GM12878 (cell line): Measurements from ENCODE around the gene OTUD6A. TPM values are rescaled to one million over a fixed set of nuclear protein-coding genes. Genes with fewer than 3 reads are reported as not detected.

ENCODE experiments used
- ATAC-seq: fragments of 200-7000 bp; cut with Tn5 transposase; 3 replicates; pipeline ENCODE4 v1.9.1; 2020; ENCODE audit warnings: mild to moderate bottlenecking, moderate library complexity
- BruUV-seq: library from RNA; stranded (reverse); fragments of 400-500 nt; replicated peaks from 2 replicates; lab custom pipeline; 2021; lab: Mats Ljungman, UMichigan
- CTCF ChIA-PET: fragments of 300-600 bp; sonication (Branson Sonifier 250); formaldehyde crosslinking; extraction: SDS; loops from one replicate; lab custom pipeline; 2021; ENCODE audit warnings: inconsistent platforms; lab: Yijun Ruan, JAX
- POLR2A ChIA-PET: fragments of 350-600 bp; formaldehyde crosslinking; extraction: SDS; loops from one replicate; lab custom pipeline; 2021; ENCODE audit warnings: inconsistent platforms; lab: Charles Lee
- RAD21 ChIA-PET: fragments of 300-600 bp; sonication (Branson Sonifier 250); formaldehyde crosslinking; loops from one replicate; lab custom pipeline; 2023; ENCODE audit warnings: antibody characterized with exemption; ENCODE audit not compliant: unreplicated experiment; lab: Charles Lee
- SMC1A ChIA-PET: fragments of 300-600 bp; sonication (Branson Sonifier 250); formaldehyde crosslinking; loops from one replicate; lab custom pipeline; 2023; ENCODE audit not compliant: unreplicated experiment, uncharacterized antibody; lab: Charles Lee
- DNase-seq: peaks from one replicate; pipeline ENCODE4 v3.0.0-alpha.2; 2011; ENCODE audit warnings: low read depth, low spot score
- FAIRE-seq: peaks from 3 replicates; lab custom pipeline; 2011; peaks lifted over from hg19 to GRCh38; lab: Jason Lieb, UNC
- H2AFZ ChIP-seq: 2 replicates; pipeline ENCODE4 v1.6.0; 2011; ENCODE audit warnings: low read depth, low read length, control low read depth; ENCODE audit not compliant: control insufficient read depth
- H3K27ac ChIP-seq: 2 replicates; pipeline ENCODE4 v1.5.1; 2011; ENCODE audit warnings: control low read depth; ENCODE audit not compliant: control insufficient read depth, insufficient read depth
- H3K27me3 ChIP-seq, 2 experiments: replicated peaks in 1 of 2; 2 replicates each; pipeline versions ENCODE4 v1.6.0 to v1.6.1; 2011; ENCODE audit warnings: low read length in 1 of 2; ENCODE audit not compliant: control insufficient read depth in 2 of 2, insufficient read depth in 2 of 2
- H3K36me3 ChIP-seq, 2 experiments: 2 replicates each; pipeline ENCODE4 v1.5.1; 2011; ENCODE audit warnings: low read length in 1 of 2; ENCODE audit not compliant: control insufficient read depth in 2 of 2, insufficient read depth in 2 of 2
- H3K4me1 ChIP-seq: 2 replicates; pipeline ENCODE4 v1.6.1; 2011; ENCODE audit warnings: mild to moderate bottlenecking, low read length, moderate library complexity, mixed read lengths; ENCODE audit not compliant: control insufficient read depth, insufficient read depth
- H3K4me2 ChIP-seq: 2 replicates; pipeline ENCODE4 v1.6.0; 2011; ENCODE audit warnings: control low read depth; ENCODE audit not compliant: control insufficient read depth, insufficient read depth
- H3K4me3 ChIP-seq: fragments of 200-600 bp; sonication (generic); 2 replicates; pipeline ENCODE4 v1.5.1; 2016
- H3K79me2 ChIP-seq: 2 replicates; pipeline ENCODE4 v1.6.0; 2011; ENCODE audit warnings: low read length; ENCODE audit not compliant: control insufficient read depth, insufficient read depth
- H3K9ac ChIP-seq: 2 replicates; pipeline ENCODE4 v1.8.0; 2011; ENCODE audit warnings: low read length, control low read depth, mixed read lengths; ENCODE audit not compliant: control insufficient read depth, insufficient read depth
- H3K9me3 ChIP-seq: replicated peaks from 3 replicates; pipeline ENCODE4 v1.5.1; 2011; ENCODE audit warnings: mild to moderate bottlenecking, low read length; ENCODE audit not compliant: control insufficient read depth, insufficient read depth
- H4K20me1 ChIP-seq: 2 replicates; pipeline ENCODE4 v1.6.0; 2011; ENCODE audit not compliant: control insufficient read depth, insufficient read depth
- CHD2 ChIP-seq: IDR thresholded peaks from 2 replicates; pipeline ENCODE4 v1.6.1; 2011; ENCODE audit warnings: low read depth, low read length, improper control_type of control experiment, borderline replicate concordance
- CHD4 ChIP-seq: fragments of 200-600 bp; sonication (generic); IDR thresholded peaks from 2 replicates; pipeline ENCODE4 v1.6.1; 2016; ENCODE audit warnings: mild to moderate bottlenecking
- CREB1 ChIP-seq: IDR thresholded peaks from 2 replicates; pipeline ENCODE4 v1.6.1; 2012; ENCODE audit warnings: low read depth, mild to moderate bottlenecking, inconsistent platforms
- HDAC6 ChIP-seq: fragments of 200-600 bp; sonication (generic); IDR thresholded peaks from one replicate; pipeline ENCODE4 v1.8.0; 2017; ENCODE audit warnings: antibody characterized with exemption; ENCODE audit not compliant: unreplicated experiment
- JUNB ChIP-seq: IDR thresholded peaks from 2 replicates; pipeline ENCODE4 v1.6.1; 2016; ENCODE audit warnings: antibody characterized with exemption, mild to moderate bottlenecking
- MYB ChIP-seq: fragments of 150-350 bp; IDR thresholded peaks from 2 replicates; pipeline ENCODE4 v1.6.1; 2014; ENCODE audit warnings: mild to moderate bottlenecking, low read depth, low read length, borderline replicate concordance
- RAD21 ChIP-seq: IDR thresholded peaks from 2 replicates; pipeline ENCODE4 v1.6.1; 2011; ENCODE audit warnings: mild to moderate bottlenecking, low read depth, low read length, moderate library complexity; ENCODE audit not compliant: insufficient read depth
- RBBP5 ChIP-seq: fragments of 200-600 bp; sonication (generic); conservative IDR thresholded peaks from 2 replicates; pipeline ENCODE4 v1.6.1; 2016
- SMAD1 ChIP-seq: fragments of 450-650 bp; IDR thresholded peaks from 2 replicates; pipeline ENCODE4 v1.6.1; 2018; ENCODE audit warnings: mild to moderate bottlenecking, low read depth; ENCODE audit not compliant: partially characterized antibody
- SMC3 ChIP-seq: IDR thresholded peaks from 2 replicates; pipeline ENCODE4 v1.6.1; 2011; ENCODE audit warnings: low read length, improper control_type of control experiment, borderline replicate concordance
- TCF7 ChIP-seq: IDR thresholded peaks from 2 replicates; pipeline ENCODE4 v1.6.1; 2014; ENCODE audit warnings: antibody characterized with exemption, borderline replicate concordance
- YY1 ChIP-seq: IDR thresholded peaks from 2 replicates; pipeline ENCODE4 v1.6.1; 2011; ENCODE audit warnings: low read depth, mild to moderate bottlenecking, low read length
- ZNF207 ChIP-seq: fragments of 450-650 bp; IDR thresholded peaks from 2 replicates; pipeline ENCODE4 v1.6.1; 2014; ENCODE audit warnings: antibody characterized with exemption, mild to moderate bottlenecking, borderline replicate concordance
- WGBS: methylation state at CpG from one replicate; pipeline ENCODE4 v1.1.6; 2016; ENCODE audit warnings: low lambda C conversion rate; ENCODE audit not compliant: insufficient replicate concordance, insufficient coverage; ENCODE audit errors: missing lambda C conversion rate; 5-methylcytosine and 5-hydroxymethylcytosine counted together
- in situ Hi-C: fragments of 300-500 bp; cut with MboI; formaldehyde crosslinking; loops from 9 replicates; pipeline ENCODE4 v1.14.3; 2018; ENCODE audit warnings: mixed read lengths
- intact Hi-C: fragments of 100-400 bp; cut with micrococcal nuclease; formaldehyde crosslinking; loops from one replicate; pipeline ENCODE4 v1.14.2; 2022; ENCODE audit not compliant: unreplicated experiment
- polyA plus RNA-seq, 11 experiments: library from polyadenylated mRNA; depleted of rRNA in 4 of 11; unstranded in 6 of 11; stranded (reverse) in 5 of 11; fragments of >200 nt; fragmentation: Nextera tagmentation in 4 of 11; fragmentation: Illumina TruSeq in 1 of 11; extraction: Ambion mirVana in 4 of 11; extraction: Trizol in 1 of 11; gene quantifications; 1 replicate in 1 of 11; 2 replicates in 10 of 11; pipeline versions ENCODE4 v1.2.1 to v1.2.3, GENCODE V29; 2011 to 2016; ENCODE audit warnings: inconsistent platforms in 2 of 11, missing spikeins in 2 of 11, low read depth in 1 of 11
- total RNA-seq, 4 experiments: library from RNA; depleted of rRNA in 3 of 4; stranded (reverse); fragments of >200 nt in 3 of 4; fragmentation: Illumina TruSeq in 1 of 4; extraction: Trizol in 1 of 4; gene quantifications; 2 replicates each; pipeline versions ENCODE4 v1.2.1 to v1.2.3, GENCODE V29; 2013 to 2021
- TF ChIP-seq, protein P1 (sequence below): IDR thresholded peaks from 2 replicates; pipeline ENCODE4 v1.6.1; 2012; ENCODE audit warnings: low read depth, low read length, improper control_type of control experiment
- TF ChIP-seq, protein P2 (sequence below), 3 experiments: IDR thresholded peaks in 2 of 3; conservative IDR thresholded peaks in 1 of 3; 2 replicates each; pipeline ENCODE4 v1.5.1; 2011; ENCODE audit warnings: low read depth in 3 of 3, low read length in 3 of 3, mild to moderate bottlenecking in 3 of 3, control low read depth in 2 of 3, moderate library complexity in 2 of 3, inconsistent platforms in 1 of 3, mixed read lengths in 1 of 3; ENCODE audit not compliant: control insufficient read depth in 2 of 3, insufficient read depth in 1 of 3; ENCODE audit errors: extremely low read depth in 1 of 3
- TF ChIP-seq, protein P3 (sequence below): fragments of 450-650 bp; IDR thresholded peaks from 2 replicates; pipeline ENCODE4 v1.6.1; 2017; ENCODE audit warnings: antibody characterized with exemption, mild to moderate bottlenecking, moderate library complexity

The OTUD6A gene
- total and polyA plus RNA-seq, 10 of the 15 experiments (the other 5 are each of a cell fraction or from before 2014, with no cell fraction given): not detected

DNA sequence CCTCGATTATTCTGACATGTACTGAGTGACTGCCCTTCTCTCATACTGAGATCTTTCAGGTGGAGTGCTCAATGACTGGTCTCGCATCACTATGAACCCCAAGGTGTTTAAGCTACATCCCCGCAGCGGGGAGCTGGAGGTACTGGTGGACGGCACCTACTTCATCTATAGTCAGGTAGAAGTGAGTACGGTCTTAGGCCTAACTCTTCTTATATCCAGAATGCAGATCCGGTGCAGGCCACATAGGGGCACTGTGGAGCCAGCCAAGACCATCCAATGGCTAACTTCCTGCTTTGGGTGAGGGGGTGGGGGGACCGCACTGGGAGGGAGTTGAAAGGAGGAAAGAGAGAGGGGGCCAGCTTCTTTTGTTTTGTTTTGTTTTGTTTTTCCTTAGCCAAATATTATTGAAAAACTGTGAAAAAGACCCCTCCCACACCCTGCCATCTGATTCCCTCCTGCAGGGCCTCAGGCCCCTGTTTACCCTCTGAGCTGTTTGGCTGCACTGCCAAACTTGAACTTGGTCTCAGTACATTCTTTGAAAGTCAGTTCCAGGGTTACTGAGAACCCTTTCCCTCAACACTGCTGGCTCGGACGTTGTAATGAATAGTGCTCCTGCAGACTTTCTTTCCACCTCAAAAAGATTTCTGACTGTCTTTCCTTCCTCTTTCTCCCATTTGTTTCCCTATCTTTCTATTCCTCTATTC lies 28.8 kb upstream of the OTUD6A start:
- Histone ChIP-seq H3K36me3 (no peaks in the 10 kb centered on the region), H2AFZ (no peak overlapping the region; the same call in 1 of the 2 replicates), H3K9ac (no peak overlapping the region), H4K20me1 (no peaks in the 10 kb centered on the region), H3K4me3 (no peak overlapping the region), H3K4me1 (no peaks in the 10 kb centered on the region), H3K27ac (no peak overlapping the region), H3K27me3 (no peaks in the 10 kb centered on the region), H3K9me3 (no peaks in the 10 kb centered on the region), H3K4me2 (no peak overlapping the region), H3K79me2 (no peaks in the 10 kb centered on the region)
- ATAC-seq (peak; percentile 85), DNase-seq (no peak), FAIRE-seq (no peak)
- 23% methylated on average over 10 of the region's 10 CpGs for WGBS
- ChIA-PET CTCF (interaction anchor here (0.7 to 7.0 kb wide), 9 partner anchors 8 to 631 kb away, joined by 3 to 66 read pairs (median 4); partner anchors contain the start of gene IGBP1), RAD21 (interaction anchor here (1.0 to 1.2 kb wide), 3 partner anchors 63 to 400 kb away, joined by 3 read pairs; no protein-coding TSS in a partner anchor), SMC1A (interaction anchor here (1.2 to 2.8 kb wide), 3 partner anchors 8 to 64 kb away, joined by 4 to 16 read pairs (median 4); no protein-coding TSS in a partner anchor), POLR2A (no interaction called here)
- peak; percentile 39; the same call in 1 of the 2 replicates for TF ChIP-seq SMC3
- no peak for TF ChIP-seq SMAD1
- no peak for TF ChIP-seq ZNF207
- TF ChIP-seq, protein P1, sequence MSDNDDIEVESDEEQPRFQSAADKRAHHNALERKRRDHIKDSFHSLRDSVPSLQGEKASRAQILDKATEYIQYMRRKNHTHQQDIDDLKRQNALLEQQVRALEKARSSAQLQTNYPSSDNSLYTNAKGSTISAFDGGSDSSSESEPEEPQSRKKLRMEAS: no peak
- TF ChIP-seq CHD2: no peak
- TF ChIP-seq JUNB: no peak
- no peak for TF ChIP-seq CHD4
- TF ChIP-seq RBBP5: no peak
- peak; percentile 53; the same call in 1 of the 2 replicates for TF ChIP-seq YY1
- TF ChIP-seq RAD21: peak; percentile 57
- no peak for TF ChIP-seq MYB
- TF ChIP-seq, protein P2, sequence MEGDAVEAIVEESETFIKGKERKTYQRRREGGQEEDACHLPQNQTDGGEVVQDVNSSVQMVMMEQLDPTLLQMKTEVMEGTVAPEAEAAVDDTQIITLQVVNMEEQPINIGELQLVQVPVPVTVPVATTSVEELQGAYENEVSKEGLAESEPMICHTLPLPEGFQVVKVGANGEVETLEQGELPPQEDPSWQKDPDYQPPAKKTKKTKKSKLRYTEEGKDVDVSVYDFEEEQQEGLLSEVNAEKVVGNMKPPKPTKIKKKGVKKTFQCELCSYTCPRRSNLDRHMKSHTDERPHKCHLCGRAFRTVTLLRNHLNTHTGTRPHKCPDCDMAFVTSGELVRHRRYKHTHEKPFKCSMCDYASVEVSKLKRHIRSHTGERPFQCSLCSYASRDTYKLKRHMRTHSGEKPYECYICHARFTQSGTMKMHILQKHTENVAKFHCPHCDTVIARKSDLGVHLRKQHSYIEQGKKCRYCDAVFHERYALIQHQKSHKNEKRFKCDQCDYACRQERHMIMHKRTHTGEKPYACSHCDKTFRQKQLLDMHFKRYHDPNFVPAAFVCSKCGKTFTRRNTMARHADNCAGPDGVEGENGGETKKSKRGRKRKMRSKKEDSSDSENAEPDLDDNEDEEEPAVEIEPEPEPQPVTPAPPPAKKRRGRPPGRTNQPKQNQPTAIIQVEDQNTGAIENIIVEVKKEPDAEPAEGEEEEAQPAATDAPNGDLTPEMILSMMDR (IDR thresholded peaks at IDR 0.05 in 2 of 3, conservative IDR thresholded peaks at IDR 0.05 in 1 of 3; ENCODE audit: control insufficient read depth in 2 of 3, extremely low read depth in 1 of 3, insufficient read depth in 1 of 3, low read depth in 3 of 3, low read length in 3 of 3): peak; percentile 51 to 70 (median 63)
- TF ChIP-seq HDAC6: no peak
- TF ChIP-seq CREB1: no peak
- no peak for TF ChIP-seq TCF7
- TF ChIP-seq, protein P3, sequence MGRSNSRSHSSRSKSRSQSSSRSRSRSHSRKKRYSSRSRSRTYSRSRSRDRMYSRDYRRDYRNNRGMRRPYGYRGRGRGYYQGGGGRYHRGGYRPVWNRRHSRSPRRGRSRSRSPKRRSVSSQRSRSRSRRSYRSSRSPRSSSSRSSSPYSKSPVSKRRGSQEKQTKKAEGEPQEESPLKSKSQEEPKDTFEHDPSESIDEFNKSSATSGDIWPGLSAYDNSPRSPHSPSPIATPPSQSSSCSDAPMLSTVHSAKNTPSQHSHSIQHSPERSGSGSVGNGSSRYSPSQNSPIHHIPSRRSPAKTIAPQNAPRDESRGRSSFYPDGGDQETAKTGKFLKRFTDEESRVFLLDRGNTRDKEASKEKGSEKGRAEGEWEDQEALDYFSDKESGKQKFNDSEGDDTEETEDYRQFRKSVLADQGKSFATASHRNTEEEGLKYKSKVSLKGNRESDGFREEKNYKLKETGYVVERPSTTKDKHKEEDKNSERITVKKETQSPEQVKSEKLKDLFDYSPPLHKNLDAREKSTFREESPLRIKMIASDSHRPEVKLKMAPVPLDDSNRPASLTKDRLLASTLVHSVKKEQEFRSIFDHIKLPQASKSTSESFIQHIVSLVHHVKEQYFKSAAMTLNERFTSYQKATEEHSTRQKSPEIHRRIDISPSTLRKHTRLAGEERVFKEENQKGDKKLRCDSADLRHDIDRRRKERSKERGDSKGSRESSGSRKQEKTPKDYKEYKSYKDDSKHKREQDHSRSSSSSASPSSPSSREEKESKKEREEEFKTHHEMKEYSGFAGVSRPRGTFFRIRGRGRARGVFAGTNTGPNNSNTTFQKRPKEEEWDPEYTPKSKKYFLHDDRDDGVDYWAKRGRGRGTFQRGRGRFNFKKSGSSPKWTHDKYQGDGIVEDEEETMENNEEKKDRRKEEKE: no peak
- intact Hi-C loops (loop anchor here (2.0 to 5.0 kb wide), 3 partner anchors 63 to 399 kb away; partner anchors contain the start of gene P2RY4), in situ Hi-C loops (loop anchor here (10.0 to 25.0 kb wide), 3 partner anchors 104 to 499 kb away; partner anchors contain the start of genes DLG3 and IGBP1)
- no TSS peak for BruUV-seq
